AG09309 (cell line): Measurements from ENCODE around the gene THY1.
"Not testable (repeated sequence)": the region's sequence is repeated elsewhere in the genome, so short reads cannot be mapped to it uniquely, and the experiment has no call there.

Source experiments
- DNase-seq: peaks from one replicate; pipeline ENCODE4 v3.0.0-alpha.2; 2010; ENCODE audit warnings: low read depth
- H3K4me3 ChIP-seq: 2 replicates; pipeline ENCODE4 v1.5.1; 2011; ENCODE audit warnings: mild to moderate bottlenecking, low read depth, low read length, moderate library complexity; ENCODE audit not compliant: control insufficient read depth
- TF ChIP-seq, protein P1 (sequence below): IDR thresholded peaks from 2 replicates; pipeline ENCODE4 v1.5.1; 2011; ENCODE audit warnings: mild to moderate bottlenecking, low read depth, low read length, inconsistent platforms; ENCODE audit not compliant: insufficient read depth, control insufficient read depth; ENCODE audit errors: missing control alignments

The THY1 gene

DNA sequence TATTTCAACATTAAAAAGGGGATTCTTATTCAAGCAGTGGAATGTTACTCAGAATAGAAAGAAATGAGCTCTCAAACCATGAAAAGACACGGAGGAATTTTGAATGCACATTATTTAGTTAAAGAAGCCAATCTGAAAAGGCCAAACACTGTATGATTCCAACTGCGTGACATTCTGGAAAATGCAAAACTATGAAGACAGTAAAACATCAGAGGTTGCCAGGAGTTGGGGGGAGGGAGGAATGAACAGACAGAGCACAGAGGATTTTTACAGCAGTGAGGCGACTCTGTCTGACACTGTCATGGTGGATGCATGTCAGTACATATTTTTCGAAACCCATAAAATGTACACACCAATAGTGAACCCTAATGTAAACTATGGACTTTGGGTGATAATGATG, 22.9 kb upstream of the THY1 start:
- no peak overlapping the region for H3K4me3 ChIP-seq
- TF ChIP-seq, protein P1, sequence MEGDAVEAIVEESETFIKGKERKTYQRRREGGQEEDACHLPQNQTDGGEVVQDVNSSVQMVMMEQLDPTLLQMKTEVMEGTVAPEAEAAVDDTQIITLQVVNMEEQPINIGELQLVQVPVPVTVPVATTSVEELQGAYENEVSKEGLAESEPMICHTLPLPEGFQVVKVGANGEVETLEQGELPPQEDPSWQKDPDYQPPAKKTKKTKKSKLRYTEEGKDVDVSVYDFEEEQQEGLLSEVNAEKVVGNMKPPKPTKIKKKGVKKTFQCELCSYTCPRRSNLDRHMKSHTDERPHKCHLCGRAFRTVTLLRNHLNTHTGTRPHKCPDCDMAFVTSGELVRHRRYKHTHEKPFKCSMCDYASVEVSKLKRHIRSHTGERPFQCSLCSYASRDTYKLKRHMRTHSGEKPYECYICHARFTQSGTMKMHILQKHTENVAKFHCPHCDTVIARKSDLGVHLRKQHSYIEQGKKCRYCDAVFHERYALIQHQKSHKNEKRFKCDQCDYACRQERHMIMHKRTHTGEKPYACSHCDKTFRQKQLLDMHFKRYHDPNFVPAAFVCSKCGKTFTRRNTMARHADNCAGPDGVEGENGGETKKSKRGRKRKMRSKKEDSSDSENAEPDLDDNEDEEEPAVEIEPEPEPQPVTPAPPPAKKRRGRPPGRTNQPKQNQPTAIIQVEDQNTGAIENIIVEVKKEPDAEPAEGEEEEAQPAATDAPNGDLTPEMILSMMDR: no peak
- no peak for DNase-seq

- no peak overlapping the region for H3K4me3 ChIP-seq
- TF ChIP-seq, protein P1: no peak
- DNase-seq: no peak
Measured at GRCh38 chr11:119445379-119445778, 22.4 kb upstream of the THY1 start.

GRCh38 chr11:119441898-119442243, 18.9 kb upstream of the THY1 start:
- no peak for DNase-seq
- TF ChIP-seq, protein P1: no peak
- no peak overlapping the region for H3K4me3 ChIP-seq

GRCh38 chr11:119438599-119438998, 15.6 kb upstream of the THY1 start:
- DNase-seq: no peak
- TF ChIP-seq, protein P1: no peak
- H3K4me3 ChIP-seq: no peak overlapping the region

- not testable (repeated sequence) for DNase-seq, H3K4me3 ChIP-seq
Measured at GRCh38 chr11:119437521-119437920, 14.5 kb upstream of the THY1 start.

DNA sequence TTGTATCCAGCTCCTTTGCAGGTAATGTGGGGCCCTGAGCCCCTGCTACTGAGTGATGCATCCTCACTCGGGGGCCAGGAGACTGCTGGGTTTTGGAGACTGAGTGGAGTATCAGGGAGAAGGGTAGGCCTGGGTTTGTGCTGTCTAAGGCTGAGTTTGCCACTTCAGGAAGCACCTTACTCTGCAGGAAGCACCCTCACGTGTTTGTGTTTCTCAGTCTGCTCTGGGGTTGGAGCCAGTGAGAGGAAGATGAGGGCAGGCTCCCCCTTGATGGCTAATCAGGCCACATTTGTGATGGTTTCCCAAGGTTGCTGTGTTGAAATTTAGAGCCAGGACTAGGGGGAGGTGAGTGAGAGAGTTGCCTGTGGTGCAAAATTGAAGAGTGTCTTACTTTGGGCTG, 13.7 kb upstream of the THY1 start:
- DNase-seq: no peak
- no peak overlapping the region for H3K4me3 ChIP-seq
- TF ChIP-seq, protein P1: no peak

DNA sequence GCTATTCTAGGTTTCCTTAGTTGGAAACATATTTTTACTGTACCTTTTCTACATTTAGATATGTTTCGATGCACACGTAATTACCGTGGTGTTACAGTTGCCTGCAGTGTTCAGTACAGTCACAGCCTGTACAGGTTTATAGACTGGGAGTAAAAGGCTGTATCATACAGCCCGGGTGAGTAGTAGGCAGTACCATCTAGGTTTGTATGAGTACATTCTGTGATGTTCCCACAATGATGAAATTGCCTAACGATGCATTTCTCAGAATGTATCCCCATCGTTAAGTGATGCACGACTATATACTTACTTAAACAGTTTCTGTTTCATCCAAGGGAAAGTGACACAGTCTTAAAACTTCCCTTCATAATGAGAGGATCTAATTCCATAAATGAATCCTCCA, 13.1 kb upstream of the THY1 start:
- TF ChIP-seq, protein P1: no peak
- no peak for DNase-seq
- no peak overlapping the region for H3K4me3 ChIP-seq
